GM19438 (cell line): Measurements from ENCODE around the gene LEMD1.

ENCODE experiments used
- ATAC-seq: cut with Tn5 transposase; IDR thresholded peaks from one replicate; pipeline ENCODE4 v1.9.1; 2021; ENCODE audit warnings: low read depth; ENCODE audit not compliant: unreplicated experiment

Gene LEMD1

GRCh38 chr1:205358579-205358978, 63.3 kb downstream of the LEMD1 start:
- no peak for ATAC-seq

- no peak for ATAC-seq
These were observed 64.3 kb downstream of the LEMD1 start for GRCh38 chr1:205357567-205357966.

- ATAC-seq = no peak
These were observed 65.3 kb downstream of the LEMD1 start, which contains the start of gene KLHDC8A for GRCh38 chr1:205356440-205357139. Gene KLHDC8A (minus strand): TSS chr1:205356922. CDS start chr1:205343604, 13,318 bp downstream.

GRCh38 chr1:205355075-205355453, 66.8 kb downstream of the LEMD1 start:
- no peak for ATAC-seq

GRCh38 chr1:205354259-205355074, 67.4 kb downstream of the LEMD1 start:
- no peak for ATAC-seq

- no peak for ATAC-seq
These were observed 68.2 kb downstream of the LEMD1 start for GRCh38 chr1:205353612-205354011.

- no peak for ATAC-seq
These were observed 68.7 kb downstream of the LEMD1 start for GRCh38 chr1:205353191-205353590.

- no peak for ATAC-seq
These were observed 69.7 kb downstream of the LEMD1 start for GRCh38 chr1:205351984-205352713.

- no peak for ATAC-seq
These were observed 71.1 kb downstream of the LEMD1 start for GRCh38 chr1:205350691-205351141.

- no peak for ATAC-seq
These were observed 71.7 kb downstream of the LEMD1 start for GRCh38 chr1:205350124-205350523.

GRCh38 chr1:205348554-205349487, 73.0 kb downstream of the LEMD1 start:
- ATAC-seq = no peak

GRCh38 chr1:205346956-205347574, 74.8 kb downstream of the LEMD1 start:
- ATAC-seq = no peak

GRCh38 chr1:205345761-205346160, 76.1 kb downstream of the LEMD1 start:
- ATAC-seq = no peak

GRCh38 chr1:205344066-205344928, 77.6 kb downstream of the LEMD1 start:
- ATAC-seq = no peak

- ATAC-seq = no peak
These were observed 78.3 kb downstream of the LEMD1 start for GRCh38 chr1:205343431-205344065.

- no peak for ATAC-seq
These were observed 78.9 kb downstream of the LEMD1 start for GRCh38 chr1:205342986-205343385.

- no peak for ATAC-seq
These were observed 81.2 kb downstream of the LEMD1 start for GRCh38 chr1:205340676-205341075.

GRCh38 chr1:205339717-205340116, 82.1 kb downstream of the LEMD1 start:
- no peak for ATAC-seq
